HepG2 (cell line): Measurements from ENCODE around the gene TSC22D2. TPM values are rescaled to one million over a fixed set of nuclear protein-coding genes. Genes with fewer than 3 reads are reported as not detected.

ENCODE experiments used
- CCDC6 ChIP-seq: sonication (generic); formaldehyde crosslinking; IDR thresholded peaks from 2 replicates; pipeline ENCODE4 v1.8.1; 2022; ENCODE audit warnings: mild to moderate bottlenecking, missing genetic modification reagents, moderate library complexity
- ETV5 ChIP-seq: IDR thresholded peaks from 2 replicates; pipeline ENCODE4 v1.6.1; 2018; ENCODE audit warnings: missing biosample characterization, missing genetic modification reagents, inconsistent platforms, borderline replicate concordance
- GZF1 ChIP-seq: sonication (generic); formaldehyde crosslinking; IDR thresholded peaks from 2 replicates; pipeline ENCODE4 v1.5.1; 2020; ENCODE audit warnings: mild to moderate bottlenecking, missing genetic modification reagents
- NONO ChIP-seq, 2 experiments: fragments of 450-650 bp in 1 of 2; sonication (generic) in 1 of 2; formaldehyde crosslinking in 1 of 2; IDR thresholded peaks in 1 of 2; conservative IDR thresholded peaks in 1 of 2; 2 replicates each; pipeline versions ENCODE4 v1.6.1 to v1.8.0; 2017 to 2022; ENCODE audit warnings: mild to moderate bottlenecking in 1 of 2, missing genetic modification reagents in 1 of 2, moderate library complexity in 1 of 2
- NR2C2 ChIP-seq: sonication (generic); formaldehyde crosslinking; IDR thresholded peaks from 2 replicates; pipeline ENCODE4 v1.4.0; 2020; ENCODE audit warnings: missing genetic modification reagents, mild to moderate bottlenecking, moderate library complexity, borderline replicate concordance
- RFXAP ChIP-seq: sonication (generic); formaldehyde crosslinking; IDR thresholded peaks from 2 replicates; pipeline ENCODE4 v1.4.0; 2020; ENCODE audit warnings: missing genetic modification reagents, borderline replicate concordance
- XRCC5 ChIP-seq: fragments of 200-400 bp; formaldehyde crosslinking; optimal IDR thresholded peaks from 2 replicates; pipeline ENCODE3; 2017; ENCODE audit warnings: mild to moderate bottlenecking, low read length
- ZFP1 ChIP-seq: IDR thresholded peaks from 2 replicates; pipeline ENCODE4 v1.6.1; 2016
- ZNF121 ChIP-seq: sonication (generic); formaldehyde crosslinking; IDR thresholded peaks from 2 replicates; pipeline ENCODE4 v1.5.0; 2020; ENCODE audit warnings: mild to moderate bottlenecking, missing genetic modification reagents
- ZNF124 ChIP-seq: sonication (generic); formaldehyde crosslinking; IDR thresholded peaks from 2 replicates; pipeline ENCODE4 v1.4.0; 2020; ENCODE audit warnings: missing genetic modification reagents
- ZNF768 ChIP-seq: sonication (generic); formaldehyde crosslinking; IDR thresholded peaks from 2 replicates; pipeline ENCODE4 v1.4.0; 2020; ENCODE audit warnings: missing genetic modification reagents
- ZNF879 ChIP-seq: sonication (generic); formaldehyde crosslinking; IDR thresholded peaks from 2 replicates; pipeline ENCODE4 v1.8.1; 2023; ENCODE audit warnings: missing genetic modification reagents
- polyA plus RNA-seq, 8 experiments: library from polyadenylated mRNA; depleted of rRNA in 3 of 8; stranded (reverse) in 7 of 8; unstranded in 1 of 8; fragments of >200 nt; fragmentation: Illumina TruSeq in 4 of 8; extraction: Trizol in 4 of 8; gene quantifications; 2 replicates each; pipeline versions ENCODE4 v1.2.1 to v1.2.3, GENCODE V29; 2011 to 2016; ENCODE audit warnings: low read depth in 4 of 8, missing spikeins in 1 of 8, mixed read lengths in 1 of 8; ENCODE audit not compliant: insufficient read depth in 1 of 8
- total RNA-seq, 5 experiments: library from RNA; depleted of rRNA; stranded (reverse); fragments of >200 nt; fragmentation: Illumina TruSeq; extraction: Trizol; gene quantifications; 2 replicates each; pipeline ENCODE4 v1.2.3, GENCODE V29; 2016; ENCODE audit warnings: low read depth in 1 of 5
- TF ChIP-seq, protein P1 (sequence below), 2 experiments: sonication (generic) in 1 of 2; formaldehyde crosslinking in 1 of 2; IDR thresholded peaks; 2 replicates each; pipeline versions ENCODE4 v1.4.0 to v1.6.1; 2016 to 2020; ENCODE audit warnings: borderline replicate concordance in 1 of 2, low read depth in 1 of 2, mild to moderate bottlenecking in 1 of 2, missing genetic modification reagents in 1 of 2
- TF ChIP-seq, protein P2 (sequence below): sonication (generic); formaldehyde crosslinking; IDR thresholded peaks from 2 replicates; pipeline ENCODE4 v1.8.0; 2022; ENCODE audit warnings: missing genetic modification reagents, mild to moderate bottlenecking, inconsistent platforms, borderline replicate concordance
- TF ChIP-seq, protein P3 (sequence below): sonication (generic); formaldehyde crosslinking; IDR thresholded peaks from 2 replicates; pipeline ENCODE4 v1.5.1; 2020; ENCODE audit warnings: mild to moderate bottlenecking, missing genetic modification reagents
- TF ChIP-seq, protein P4 (sequence below): sonication (generic); formaldehyde crosslinking; IDR thresholded peaks from 2 replicates; pipeline ENCODE4 v1.8.1; 2022; ENCODE audit warnings: mild to moderate bottlenecking, missing genetic modification reagents
- TF ChIP-seq, protein P5 (sequence below): IDR thresholded peaks from 2 replicates; pipeline ENCODE4 v1.6.1; 2016; ENCODE audit warnings: low read depth, borderline replicate concordance

The TSC22D2 gene
- total and polyA plus RNA-seq, 2 of the 13 experiments (the other 11 are each of a cell fraction or from before 2014, with no cell fraction given), result 4.6 to 8.2 TPM

DNA sequence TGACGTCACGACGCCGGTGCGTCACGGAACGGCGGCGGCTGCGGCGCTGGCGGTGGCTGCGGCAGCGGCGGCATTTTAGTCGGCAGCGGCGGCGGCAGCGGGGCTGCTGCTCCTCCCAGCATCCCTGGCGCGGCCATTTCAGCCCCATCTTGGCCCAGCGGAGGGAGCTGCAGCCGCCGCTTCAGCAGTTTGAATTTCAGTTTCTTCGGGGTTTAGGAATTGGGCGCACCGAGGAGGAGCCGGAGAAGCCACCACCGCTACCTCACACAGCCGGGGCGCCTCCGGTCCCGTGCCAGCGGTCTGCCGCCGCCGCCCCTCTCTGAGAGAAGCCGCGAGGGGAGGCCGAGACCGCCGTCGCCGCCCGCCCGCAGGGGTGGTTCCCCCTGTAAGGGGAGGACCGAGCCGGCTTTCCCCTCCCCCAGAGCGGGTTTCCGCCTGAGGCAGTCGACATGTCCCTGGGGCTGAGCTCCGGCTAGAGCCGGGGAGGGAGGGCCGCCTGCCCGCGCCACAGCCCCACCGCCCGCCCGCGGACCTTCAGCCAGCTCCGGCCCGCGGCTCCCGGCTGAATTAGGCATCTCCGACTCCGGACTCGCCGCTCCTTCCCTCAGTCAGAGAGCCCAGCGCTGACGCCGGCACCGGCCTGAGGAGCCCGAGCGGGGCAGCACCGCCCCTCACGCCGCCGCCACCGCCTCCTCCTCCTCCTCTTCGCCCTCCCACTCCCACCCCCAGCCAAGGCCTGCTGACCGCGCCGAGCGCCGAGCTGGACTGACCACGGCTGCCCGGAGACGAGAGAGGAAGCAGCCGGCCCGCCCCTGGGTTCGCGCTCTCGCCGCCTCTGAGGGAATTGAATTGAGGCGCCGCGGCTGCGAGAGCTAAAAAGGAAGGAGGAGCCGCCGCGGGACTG lies at the start of gene TSC22D2 (continued):
- TF ChIP-seq, protein P1, sequence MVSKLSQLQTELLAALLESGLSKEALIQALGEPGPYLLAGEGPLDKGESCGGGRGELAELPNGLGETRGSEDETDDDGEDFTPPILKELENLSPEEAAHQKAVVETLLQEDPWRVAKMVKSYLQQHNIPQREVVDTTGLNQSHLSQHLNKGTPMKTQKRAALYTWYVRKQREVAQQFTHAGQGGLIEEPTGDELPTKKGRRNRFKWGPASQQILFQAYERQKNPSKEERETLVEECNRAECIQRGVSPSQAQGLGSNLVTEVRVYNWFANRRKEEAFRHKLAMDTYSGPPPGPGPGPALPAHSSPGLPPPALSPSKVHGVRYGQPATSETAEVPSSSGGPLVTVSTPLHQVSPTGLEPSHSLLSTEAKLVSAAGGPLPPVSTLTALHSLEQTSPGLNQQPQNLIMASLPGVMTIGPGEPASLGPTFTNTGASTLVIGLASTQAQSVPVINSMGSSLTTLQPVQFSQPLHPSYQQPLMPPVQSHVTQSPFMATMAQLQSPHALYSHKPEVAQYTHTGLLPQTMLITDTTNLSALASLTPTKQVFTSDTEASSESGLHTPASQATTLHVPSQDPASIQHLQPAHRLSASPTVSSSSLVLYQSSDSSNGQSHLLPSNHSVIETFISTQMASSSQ (IDR thresholded peaks at IDR 0.05; ENCODE audit: low read depth), result no peak
- TF ChIP-seq, protein P1 (CRISPR knock-in tag; IDR thresholded peaks at IDR 0.05; ENCODE audit: borderline replicate concordance), result peak; percentile 62; the same call in 1 of the 2 replicates
- TF ChIP-seq, protein P2, sequence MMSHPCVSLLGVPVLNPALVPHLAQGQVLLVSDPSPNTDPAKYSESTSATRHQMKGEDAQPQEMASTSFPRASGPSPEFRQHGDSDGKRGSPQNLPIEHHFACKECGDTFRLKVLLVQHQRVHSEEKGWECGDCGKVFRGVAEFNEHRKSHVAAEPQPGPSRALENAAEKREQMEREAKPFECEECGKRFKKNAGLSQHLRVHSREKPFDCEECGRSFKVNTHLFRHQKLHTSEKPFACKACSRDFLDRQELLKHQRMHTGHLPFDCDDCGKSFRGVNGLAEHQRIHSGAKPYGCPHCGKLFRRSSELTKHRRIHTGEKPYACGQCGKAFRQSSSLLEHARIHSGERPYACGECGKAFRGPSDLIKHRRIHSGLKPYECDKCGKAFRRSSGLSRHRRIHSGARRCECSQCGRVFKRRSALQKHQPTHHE, result no peak; the same call in 1 of the 2 replicates
- TF ChIP-seq RFXAP (CRISPR knock-in tag) (peak; percentile 66; the same call in 1 of the 2 replicates), NR2C2 (peak; percentile 42), XRCC5 (peak; percentile 32), GZF1 (CRISPR knock-in tag) (peak; percentile 22; the same call in 1 of the 2 replicates), ETV5 (peak; percentile 52; the same call in 1 of the 2 replicates), ZNF768 (CRISPR knock-in tag) (peak; percentile 8; the same call in 1 of the 2 replicates), ZNF124 (CRISPR knock-in tag) (peak; percentile 19; the same call in 1 of the 2 replicates), ZNF879 (CRISPR knock-in tag) (peak; percentile 82; the same call in 1 of the 2 replicates), ZNF121 (no peak), CCDC6 (CRISPR knock-in tag) (peak; percentile 74), ZFP1 (CRISPR knock-in tag) (no peak), NONO (IDR thresholded peaks at IDR 0.05) (no peak), NONO (CRISPR knock-in tag; conservative IDR thresholded peaks at IDR 0.05) (peak; percentile 62; the same call in 1 of the 2 replicates)
- TF ChIP-seq, protein P3, sequence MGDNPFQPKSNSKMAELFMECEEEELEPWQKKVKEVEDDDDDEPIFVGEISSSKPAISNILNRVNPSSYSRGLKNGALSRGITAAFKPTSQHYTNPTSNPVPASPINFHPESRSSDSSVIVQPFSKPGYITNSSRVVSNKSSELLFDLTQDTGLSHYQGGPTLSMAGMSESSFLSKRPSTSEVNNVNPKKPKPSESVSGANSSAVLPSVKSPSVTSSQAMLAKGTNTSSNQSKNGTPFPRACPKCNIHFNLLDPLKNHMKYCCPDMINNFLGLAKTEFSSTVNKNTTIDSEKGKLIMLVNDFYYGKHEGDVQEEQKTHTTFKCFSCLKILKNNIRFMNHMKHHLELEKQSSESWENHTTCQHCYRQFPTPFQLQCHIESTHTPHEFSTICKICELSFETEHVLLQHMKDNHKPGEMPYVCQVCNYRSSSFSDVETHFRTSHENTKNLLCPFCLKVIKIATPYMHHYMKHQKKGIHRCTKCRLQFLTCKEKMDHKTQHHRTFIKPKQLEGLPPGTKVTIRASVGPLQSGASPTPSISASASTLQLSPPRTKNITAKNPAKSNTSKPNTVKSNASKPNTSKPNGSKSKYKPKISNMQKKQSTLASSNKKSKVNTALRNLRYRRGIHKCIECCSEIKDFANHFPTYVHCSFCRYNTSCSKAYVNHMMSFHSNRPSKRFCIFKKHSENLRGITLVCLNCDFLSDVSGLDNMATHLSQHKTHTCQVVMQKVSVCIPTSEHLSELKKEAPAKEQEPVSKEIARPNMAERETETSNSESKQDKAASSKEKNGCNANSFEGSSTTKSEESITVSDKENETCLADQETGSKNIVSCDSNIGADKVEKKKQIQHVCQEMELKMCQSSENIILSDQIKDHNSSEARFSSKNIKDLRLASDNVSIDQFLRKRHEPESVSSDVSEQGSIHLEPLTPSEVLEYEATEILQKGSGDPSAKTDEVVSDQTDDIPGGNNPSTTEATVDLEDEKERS (CRISPR knock-in tag), result no peak
- TF ChIP-seq, protein P4, sequence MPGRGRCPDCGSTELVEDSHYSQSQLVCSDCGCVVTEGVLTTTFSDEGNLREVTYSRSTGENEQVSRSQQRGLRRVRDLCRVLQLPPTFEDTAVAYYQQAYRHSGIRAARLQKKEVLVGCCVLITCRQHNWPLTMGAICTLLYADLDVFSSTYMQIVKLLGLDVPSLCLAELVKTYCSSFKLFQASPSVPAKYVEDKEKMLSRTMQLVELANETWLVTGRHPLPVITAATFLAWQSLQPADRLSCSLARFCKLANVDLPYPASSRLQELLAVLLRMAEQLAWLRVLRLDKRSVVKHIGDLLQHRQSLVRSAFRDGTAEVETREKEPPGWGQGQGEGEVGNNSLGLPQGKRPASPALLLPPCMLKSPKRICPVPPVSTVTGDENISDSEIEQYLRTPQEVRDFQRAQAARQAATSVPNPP (CRISPR knock-in tag), result peak; percentile 65; the same call in 1 of the 2 replicates
- TF ChIP-seq, protein P5, sequence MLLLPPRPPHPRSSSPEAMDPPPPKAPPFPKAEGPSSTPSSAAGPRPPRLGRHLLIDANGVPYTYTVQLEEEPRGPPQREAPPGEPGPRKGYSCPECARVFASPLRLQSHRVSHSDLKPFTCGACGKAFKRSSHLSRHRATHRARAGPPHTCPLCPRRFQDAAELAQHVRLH (CRISPR knock-in tag), result peak; percentile 77; the same call in 1 of the 2 replicates
